Fibroblast of mammary gland (primary cell): ENCODE measurements around the gene XRCC6.
"Not testable (repeated sequence)": the region's sequence is repeated elsewhere in the genome, so short reads cannot be mapped to it uniquely, and the experiment has no call there.

Experiments used
- DNase-seq: peaks from one replicate; pipeline ENCODE4 v3.0.0-alpha.2; 2010; ENCODE audit warnings: low read depth
- H3K4me3 ChIP-seq: 2 replicates; pipeline ENCODE4 v1.5.1; 2011; ENCODE audit warnings: low read depth, mild to moderate bottlenecking, low read length, moderate library complexity; ENCODE audit not compliant: control insufficient read depth
- CTCF ChIP-seq: conservative IDR thresholded peaks from 2 replicates; pipeline ENCODE4 v1.5.1; 2011; ENCODE audit warnings: low read depth, low read length, inconsistent platforms; ENCODE audit not compliant: control insufficient read depth, insufficient read depth

The XRCC6 gene

GRCh38 chr22:41661088-41661487, 40.0 kb downstream of the XRCC6 start:
- TF ChIP-seq CTCF, result no peak
- no peak overlapping the region for H3K4me3 ChIP-seq
- no peak for DNase-seq

GRCh38 chr22:41661713-41662112, 40.6 kb downstream of the XRCC6 start:
- DNase-seq, result no peak
- no peak overlapping the region for H3K4me3 ChIP-seq
- no peak for TF ChIP-seq CTCF

GRCh38 chr22:41663594-41663993, 42.5 kb downstream of the XRCC6 start:
- not testable (repeated sequence) for H3K4me3 ChIP-seq, DNase-seq

GRCh38 chr22:41664490-41664889, 43.4 kb downstream of the XRCC6 start:
- H3K4me3 ChIP-seq, result no peak overlapping the region
- TF ChIP-seq CTCF, result no peak
- DNase-seq, result no peak

- no peak for DNase-seq
- TF ChIP-seq CTCF, result no peak
These were observed 43.9 kb downstream of the XRCC6 start for GRCh38 chr22:41664951-41665350.

GRCh38 chr22:41668971-41669911, 48.1 kb downstream of the XRCC6 start:
- no peak for TF ChIP-seq CTCF
- no peak overlapping the region for H3K4me3 ChIP-seq
- DNase-seq, result peak; percentile 81

More at GRCh38 chr22:41664951-41665350, 43.9 kb downstream of the XRCC6 start:
- H3K4me3 ChIP-seq, result no peak overlapping the region

- H3K4me3 ChIP-seq, DNase-seq: not testable (repeated sequence)
These were observed 51.0 kb downstream of the XRCC6 start for GRCh38 chr22:41672096-41672495.
